Stimulated activated naive CD8-positive, alpha-beta T cell treated with anti-CD3 and anti-CD28 coated beads, Interleukin-15, amount 100 ng/mL, for 72 hours (primary cell): Measurements from ENCODE around the gene KDM4F.

ENCODE experiments used
- ATAC-seq: fragments of 150-1000 bp; cut with Tn5 transposase; 2 replicates; pipeline ENCODE4 v1.10.0; 2021; ENCODE audit warnings: mild to moderate bottlenecking, moderate library complexity
- DNase-seq, 2 donors: peaks; one replicate each; pipeline ENCODE4 v3.0.0; 2021 to 2022
- H3K27ac Mint-ChIP-seq, 2 donors: one replicate each; pipeline ENCODE4 v1.8.0; 2022; ENCODE audit warnings: mild to moderate bottlenecking in 2 of 2, mixed read lengths in 2 of 2, moderate library complexity in 2 of 2
- H3K27me3 Mint-ChIP-seq: one replicate; pipeline ENCODE4 v1.8.0; 2022; ENCODE audit warnings: mixed read lengths
- H3K4me1 Mint-ChIP-seq: one replicate; pipeline ENCODE4 v1.8.0; 2022; ENCODE audit warnings: mild to moderate bottlenecking, mixed read lengths
- H3K4me3 Mint-ChIP-seq, 2 donors: one replicate each; pipeline ENCODE4 v1.8.0; 2022; ENCODE audit warnings: mild to moderate bottlenecking in 2 of 2, mixed read lengths in 2 of 2, moderate library complexity in 1 of 2
- H3K9me3 Mint-ChIP-seq, 2 donors: one replicate each; pipeline ENCODE4 v1.8.0; 2022; ENCODE audit warnings: mixed read lengths in 2 of 2

The KDM4F gene

GRCh38 chr11:95076416-95076815 is 27.2 kb downstream of the KDM4F start:
- no peak for ATAC-seq
- Mint-ChIP-seq H3K27ac (no peak overlapping the region), H3K9me3 (no peaks in the 10 kb centered on the region), H3K4me1 (peaks cover 15% of the 10 kb centered on the region), H3K27me3 (no peaks in the 10 kb centered on the region), H3K4me3 (no peak overlapping the region)
- no peak for DNase-seq

- H3K9me3 Mint-ChIP-seq = no peaks in the 10 kb centered on the region
- H3K4me3 Mint-ChIP-seq = no peak overlapping the region
Observed at GRCh38 chr11:95076981-95077380, 27.8 kb downstream of the KDM4F start.

DNA sequence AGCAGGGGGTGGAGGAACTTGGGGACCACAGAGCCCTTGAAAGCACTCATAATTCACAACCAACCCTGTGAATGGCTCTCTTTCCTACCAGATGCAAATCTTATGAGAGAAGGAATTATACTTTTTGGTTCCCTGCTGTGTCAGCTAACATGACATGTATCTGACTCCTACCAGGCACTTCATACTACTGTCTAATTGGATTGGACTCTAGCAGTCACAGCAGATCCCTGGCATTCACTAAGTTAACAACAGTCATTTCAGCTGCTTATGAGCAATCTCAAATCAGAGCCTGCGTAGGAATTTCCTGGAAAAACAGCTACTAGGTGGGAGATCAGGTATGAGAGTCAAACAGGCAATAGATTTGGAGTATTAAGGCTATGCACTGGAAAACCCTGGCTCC is 29.3 kb downstream of the KDM4F start:
- ATAC-seq (no peak), DNase-seq (no peak)
- H3K27me3 Mint-ChIP-seq = no peaks in the 10 kb centered on the region
- peaks cover 18% of the 10 kb centered on the region for H3K4me1 Mint-ChIP-seq
- no peak overlapping the region for H3K27ac Mint-ChIP-seq
- H3K4me3 Mint-ChIP-seq = no peak overlapping the region
- H3K9me3 Mint-ChIP-seq = no peaks in the 10 kb centered on the region

More at GRCh38 chr11:95076981-95077380, 27.8 kb downstream of the KDM4F start:
- no peak for DNase-seq
- Mint-ChIP-seq H3K4me1 (peaks cover 15% of the 10 kb centered on the region), H3K27me3 (no peaks in the 10 kb centered on the region), H3K27ac (no peak overlapping the region)
- no peak for ATAC-seq

DNA sequence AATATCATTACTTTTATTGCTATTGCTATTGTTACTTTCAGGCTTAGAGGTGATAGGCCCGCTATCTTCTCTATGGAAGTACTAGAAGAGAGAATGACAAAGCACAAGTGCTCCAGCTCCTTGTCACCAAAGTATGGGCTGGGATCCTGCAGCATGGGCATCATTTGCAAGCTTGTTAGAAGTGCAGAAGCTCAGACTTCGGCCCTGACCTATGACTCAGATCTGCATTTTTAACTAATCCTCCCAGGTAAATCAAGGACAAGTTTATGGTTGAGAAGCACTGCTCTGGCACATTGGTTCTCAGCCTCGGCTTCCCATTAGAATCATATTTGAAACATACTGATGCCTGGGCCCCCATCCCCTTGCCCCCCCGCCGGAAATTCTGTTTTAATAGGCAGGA is 31.8 kb downstream of the KDM4F start:
- no peak overlapping the region for H3K4me3 Mint-ChIP-seq
- H3K9me3 Mint-ChIP-seq = no peaks in the 10 kb centered on the region
- H3K27ac Mint-ChIP-seq = no peak overlapping the region
- no peaks in the 10 kb centered on the region for H3K27me3 Mint-ChIP-seq
- no peak for ATAC-seq
- H3K4me1 Mint-ChIP-seq = peaks cover 39% of the 10 kb centered on the region
- DNase-seq = no peak

GRCh38 chr11:95081412-95081811 is 32.2 kb downstream of the KDM4F start:
- no peak overlapping the region for H3K27ac Mint-ChIP-seq
- H3K9me3 Mint-ChIP-seq = no peaks in the 10 kb centered on the region
- peaks cover 40% of the 10 kb centered on the region for H3K4me1 Mint-ChIP-seq
- ATAC-seq (no peak), DNase-seq (no peak)
- no peaks in the 10 kb centered on the region for H3K27me3 Mint-ChIP-seq
- H3K4me3 Mint-ChIP-seq = no peak overlapping the region

GRCh38 chr11:95082576-95083001 is 33.4 kb downstream of the KDM4F start:
- no peaks in the 10 kb centered on the region for H3K27me3 Mint-ChIP-seq
- peaks cover 36% of the 10 kb centered on the region for H3K4me1 Mint-ChIP-seq
- no peak overlapping the region for H3K4me3 Mint-ChIP-seq
- H3K9me3 Mint-ChIP-seq = no peaks in the 10 kb centered on the region
- no peak for ATAC-seq
- DNase-seq = no peak
- no peak overlapping the region for H3K27ac Mint-ChIP-seq

DNA sequence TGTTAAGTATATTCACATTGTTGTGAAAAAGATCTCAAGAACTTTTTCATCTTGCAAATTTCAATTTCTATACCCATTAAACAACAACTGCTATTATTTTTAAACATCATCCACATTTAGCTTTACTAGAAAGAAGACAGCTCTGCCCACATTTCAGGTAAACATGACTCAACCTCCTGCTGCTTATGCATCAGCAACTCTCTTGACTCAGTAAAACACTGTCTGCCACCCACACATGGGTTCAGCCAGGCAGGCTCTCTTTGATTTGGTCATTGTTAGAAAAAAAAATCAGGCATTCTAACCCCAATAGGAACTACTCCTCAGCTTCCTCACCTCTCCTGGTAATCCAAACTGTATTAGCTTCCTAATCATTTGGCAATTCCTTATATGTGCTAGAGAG is 35.3 kb downstream of the KDM4F start:
- peak overlapping the region in 1 of 2 donors; percentile 80 for H3K27ac Mint-ChIP-seq
- ATAC-seq = peak; percentile 78
- peak; percentile 43 to 57 for DNase-seq

GRCh38 chr11:95085117-95085816 is 36.0 kb downstream of the KDM4F start:
- Mint-ChIP-seq H3K27me3 (no peaks in the 10 kb centered on the region), H3K9me3 (no peaks in the 10 kb centered on the region), H3K4me1 (peaks cover 49% of the 10 kb centered on the region), H3K4me3 (peak overlapping the region in 1 of 2 donors; percentile 16), H3K27ac (peak overlapping the region; percentile 3 to 72)
- DNase-seq (no peak), ATAC-seq (no peak)

More for the DNA sequence above, 35.3 kb downstream of the KDM4F start:
- H3K9me3 Mint-ChIP-seq = no peaks in the 10 kb centered on the region
- H3K27me3 Mint-ChIP-seq = no peaks in the 10 kb centered on the region
- peaks cover 49% of the 10 kb centered on the region for H3K4me1 Mint-ChIP-seq
- peak overlapping the region; percentile 1 to 36 for H3K4me3 Mint-ChIP-seq

DNA sequence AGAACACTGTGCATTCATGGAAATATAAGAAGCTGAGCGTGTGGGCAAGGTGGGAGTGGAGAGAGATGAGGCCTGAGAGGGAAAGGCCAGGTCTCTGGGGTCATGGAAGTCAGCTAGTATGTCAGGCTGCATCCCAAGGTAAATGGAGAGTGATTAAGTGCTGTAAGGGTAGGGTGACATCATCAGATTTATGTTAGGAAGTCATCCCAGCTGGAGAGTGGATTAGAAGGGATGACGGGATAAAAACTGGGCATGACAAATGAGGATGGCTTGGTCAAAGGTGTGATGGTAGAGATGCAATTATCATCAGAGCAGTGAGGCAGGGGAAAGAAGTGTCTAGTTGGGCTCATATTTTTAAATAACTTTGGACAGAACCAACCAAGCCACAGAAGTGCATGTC is 36.9 kb downstream of the KDM4F start:
- no peak overlapping the region for H3K4me3 Mint-ChIP-seq
- no peak overlapping the region for H3K27ac Mint-ChIP-seq

DNA sequence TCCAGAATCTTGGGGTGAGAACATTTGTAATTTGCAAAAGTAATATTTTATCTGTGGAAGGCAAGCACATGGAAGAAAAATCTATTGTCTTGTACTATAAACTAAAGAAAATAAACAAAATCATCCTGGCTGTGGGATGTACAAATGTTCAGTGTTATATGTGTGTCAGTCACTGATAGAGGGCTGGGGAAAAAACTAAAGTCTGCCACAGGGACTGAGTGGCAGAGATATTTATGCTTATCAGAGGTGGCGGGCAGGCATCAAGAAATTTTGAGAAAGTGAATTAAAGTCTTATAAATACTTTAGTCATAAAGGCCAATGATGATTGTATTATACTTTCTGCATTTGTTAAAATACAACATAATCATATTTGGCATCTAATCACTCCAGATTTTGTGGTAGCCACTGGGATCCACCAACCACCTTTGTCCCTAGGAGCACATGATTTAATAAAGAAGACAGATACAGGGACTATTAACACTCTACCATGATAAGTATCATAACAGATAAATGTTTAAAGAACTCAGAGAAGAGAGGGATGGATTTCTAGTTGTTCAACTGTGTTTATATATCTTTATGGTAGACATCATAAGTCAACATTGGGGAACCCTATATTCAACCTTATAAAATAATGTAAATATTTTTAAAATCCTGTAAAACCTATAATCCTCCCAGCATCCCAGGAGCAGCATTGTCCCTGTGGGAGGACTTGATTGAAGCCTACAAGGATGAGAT is 37.8 kb downstream of the KDM4F start:
- no peak for DNase-seq
- Mint-ChIP-seq H3K27me3 (no peaks in the 10 kb centered on the region), H3K27ac (no peak overlapping the region), H3K4me1 (peaks cover 67% of the 10 kb centered on the region), H3K4me3 (no peak overlapping the region), H3K9me3 (no peaks in the 10 kb centered on the region)
- ATAC-seq = no peak

More for the DNA sequence above, 36.9 kb downstream of the KDM4F start:
- Mint-ChIP-seq H3K4me1 (peaks cover 58% of the 10 kb centered on the region), H3K9me3 (no peaks in the 10 kb centered on the region), H3K27me3 (no peaks in the 10 kb centered on the region)
- ATAC-seq (no peak), DNase-seq (no peak)

- Mint-ChIP-seq H3K9me3 (no peaks in the 10 kb centered on the region), H3K27ac (peak overlapping the region; percentile 95 to 97), H3K4me1 (peaks cover 75% of the 10 kb centered on the region), H3K27me3 (no peaks in the 10 kb centered on the region), H3K4me3 (peak overlapping the region; percentile 90 to 95)
- DNase-seq (peak; percentile 24 to 36), ATAC-seq (peak; percentile 69)
Observed at GRCh38 chr11:95088946-95089619, 39.9 kb downstream of the KDM4F start.

GRCh38 chr11:95089620-95090542 is 40.7 kb downstream of the KDM4F start, which contains the start of gene ENDOD1:
Gene ENDOD1, plus strand, starts transcription at chr11:95089846. Its CDS starts 82 bp downstream, at chr11:95089928.
- Mint-ChIP-seq H3K27me3 (no peaks in the 10 kb centered on the region), H3K27ac (peak within 1 kb of the TSS; percentile 95 to 97), H3K9me3 (no peaks in the 10 kb centered on the region), H3K4me1 (peaks cover 75% of the 10 kb centered on the region), H3K4me3 (peak within 1 kb of the TSS; percentile 90 to 95)
- DNase-seq = peak; percentile 85 to 88
- peak; percentile 95 for ATAC-seq

GRCh38 chr11:95091663-95092180 is 42.5 kb downstream of the KDM4F start:
- H3K27ac Mint-ChIP-seq = no peak overlapping the region
- ATAC-seq (no peak), DNase-seq (no peak)
- H3K27me3 Mint-ChIP-seq = no peaks in the 10 kb centered on the region
- peak overlapping the region; percentile 7 to 87 for H3K4me3 Mint-ChIP-seq
- H3K9me3 Mint-ChIP-seq = no peaks in the 10 kb centered on the region
- H3K4me1 Mint-ChIP-seq = peaks cover 75% of the 10 kb centered on the region

- Mint-ChIP-seq H3K27ac (peak overlapping the region in 1 of 2 donors; percentile 81), H3K9me3 (no peaks in the 10 kb centered on the region)
Observed at GRCh38 chr11:95092549-95093324, 43.5 kb downstream of the KDM4F start.

More at GRCh38 chr11:95092549-95093324, 43.5 kb downstream of the KDM4F start:
- DNase-seq (peak; percentile 23 to 39), ATAC-seq (no peak)
- no peaks in the 10 kb centered on the region for H3K27me3 Mint-ChIP-seq
- H3K4me3 Mint-ChIP-seq = peak overlapping the region; percentile 50 to 65
- peaks cover 85% of the 10 kb centered on the region for H3K4me1 Mint-ChIP-seq
